Stomach (tissue), 9 donors: ENCODE results near the gene ESYT2. TPM values are rescaled to one million over a fixed set of nuclear protein-coding genes. Genes with fewer than 3 reads are reported as not detected.

Source experiments
- DNase-seq, 2 donors: peaks; one replicate each; pipeline versions ENCODE4 v3.0.0 to v3.0.0-alpha.2; 2013 to 2019
- H3K27ac ChIP-seq, 5 donors: fragments of 200-600 bp in 4 of 5; sonication (generic) in 4 of 5; one replicate each; pipeline ENCODE4 v1.5.1; 2013 to 2019; ENCODE audit warnings: mild to moderate bottlenecking in 1 of 5, moderate library complexity in 1 of 5
- H3K27me3 ChIP-seq, 3 donors: fragments of 200-600 bp; sonication (generic); one replicate each; pipeline ENCODE4 v1.5.1; 2017 to 2019; ENCODE audit warnings: mixed run types in 1 of 3
- H3K36me3 ChIP-seq, 4 donors: fragments of 200-600 bp; sonication (generic); 1 replicate in 3 of 4; 2 replicates in 1 of 4; pipeline ENCODE4 v1.5.1; 2016 to 2019
- H3K4me1 ChIP-seq, 4 donors: fragments of 200-600 bp; sonication (generic); one replicate each; pipeline ENCODE4 v1.5.1; 2016 to 2019
- H3K4me3 ChIP-seq, 4 donors: fragments of 200-600 bp; sonication (generic) in 3 of 4; one replicate each; pipeline ENCODE4 v1.5.1; 2016 to 2019; ENCODE audit warnings: mild to moderate bottlenecking in 1 of 4
- H3K9me3 ChIP-seq, 4 donors: fragments of 200-600 bp; sonication (generic); one replicate each; pipeline ENCODE4 v1.5.1; 2016 to 2019
- CTCF ChIP-seq, 7 experiments: fragments of 450-650 bp in 4 of 7; fragments of 200-600 bp in 3 of 7; sonication (generic) in 3 of 7; IDR thresholded peaks; one replicate each; pipeline ENCODE4 v1.5.1; 2016 to 2019; ENCODE audit warnings: antibody characterized with exemption in 7 of 7, control low read depth in 2 of 7, mild to moderate bottlenecking in 1 of 7
- EP300 ChIP-seq: sonication (generic); formaldehyde crosslinking; IDR thresholded peaks from one replicate; pipeline ENCODE4 v1.6.1; 2017; ENCODE audit warnings: antibody characterized with exemption
- POLR2A ChIP-seq, 4 donors: fragments of 450-650 bp; IDR thresholded peaks; one replicate each; pipeline ENCODE4 v1.6.1; 2016; ENCODE audit warnings: antibody characterized with exemption in 4 of 4, control low read depth in 2 of 4, mild to moderate bottlenecking in 1 of 4, moderate library complexity in 1 of 4
- POLR2AphosphoS5 ChIP-seq, 3 donors: sonication (generic); formaldehyde crosslinking; IDR thresholded peaks; one replicate each; pipeline ENCODE4 v1.6.1; 2016; ENCODE audit warnings: antibody characterized with exemption in 3 of 3
- WGBS, 5 donors: extraction: QIAGEN DNeasy Blood & Tissue Kit in 3 of 5; methylation state at CpG; one replicate each; pipeline versions ENCODE4 v1.1.5 to v1.1.7; 2013 to 2018; 5-methylcytosine and 5-hydroxymethylcytosine counted together
- intact Hi-C: fragments of 100-400 bp; cut with DNase I; formaldehyde crosslinking; loops from one replicate; pipeline ENCODE4 v1.15.1; 2023; ENCODE audit warnings: low total_unique reads
- polyA plus RNA-seq, 3 donors: library from polyadenylated mRNA; stranded (reverse); fragments of 200-250 nt; gene quantifications; one replicate each; pipeline ENCODE4 v1.2.3, GENCODE V29; 2013
- total RNA-seq, 5 donors: library from RNA; depleted of rRNA; stranded (reverse); fragments of >200 nt; gene quantifications; one replicate each; pipeline versions ENCODE4 v1.1.0 to v1.2.3, GENCODE V29; 2014 to 2016
- donor health status: healthy with polysubstance abuse.
- donor health status: Bipolar disorder and iron deficiency.
- donor health status: healthy.

Gene ESYT2
- total and polyA plus RNA-seq, 8 donors, result 7.6 to 137 (median 36.9) TPM

GRCh38 chr7:158796667-158797066 is 32.6 kb downstream of the ESYT2 start:
- Histone ChIP-seq H3K27me3 (no peaks in the 10 kb centered on the region), H3K4me3 (no peak overlapping the region), H3K36me3 (peaks cover 38 to 63% (median 61%) of the 10 kb centered on the region in 4 donors), H3K4me1 (peaks cover 0 to 27% (median 5%) of the 10 kb centered on the region in 4 donors), H3K27ac (no peak overlapping the region), H3K9me3 (no peaks in the 10 kb centered on the region)
- WGBS, 5 donors, result 77 to 84% (median 82%) methylated on average over 18 to 23 of the region's 23 CpGs
- intact Hi-C loops, result no loop called here
- no peak for DNase-seq
- TF ChIP-seq POLR2A (IDR thresholded peaks at IDR 0.05), result no peak
- TF ChIP-seq CTCF (IDR thresholded peaks at IDR 0.05), result no peak
- TF ChIP-seq EP300, result no peak
- no peak for TF ChIP-seq POLR2AphosphoS5 (IDR thresholded peaks at IDR 0.05)

- Histone ChIP-seq H3K9me3 (no peaks in the 10 kb centered on the region), H3K27me3 (no peaks in the 10 kb centered on the region), H3K36me3 (peaks cover 41 to 77% (median 75%) of the 10 kb centered on the region in 4 donors), H3K27ac (no peak overlapping the region), H3K4me1 (peaks cover 0 to 19% (median 2%) of the 10 kb centered on the region in 4 donors), H3K4me3 (no peak overlapping the region)
- DNase-seq, result no peak
- intact Hi-C loops, result no loop called here
- TF ChIP-seq EP300, result no peak
- TF ChIP-seq POLR2AphosphoS5 (IDR thresholded peaks at IDR 0.05), result no peak
- no peak for TF ChIP-seq POLR2A (IDR thresholded peaks at IDR 0.05)
- TF ChIP-seq CTCF (IDR thresholded peaks at IDR 0.05), result no peak
- 60 to 81% (median 69%) methylated on average over 4 of the region's 4 CpGs for WGBS, 5 donors
Observed at GRCh38 chr7:158795272-158795671, 34.0 kb downstream of the ESYT2 start.

GRCh38 chr7:158791107-158791506 is 38.2 kb downstream of the ESYT2 start:
- Histone ChIP-seq H3K9me3 (no peaks in the 10 kb centered on the region), H3K27me3 (no peaks in the 10 kb centered on the region), H3K4me1 (peaks cover 0 to 14% (median 2%) of the 10 kb centered on the region in 4 donors), H3K36me3 (peaks cover 28 to 92% (median 85%) of the 10 kb centered on the region in 4 donors), H3K4me3 (no peak overlapping the region), H3K27ac (no peak overlapping the region)
- 55 to 72% (median 58%) methylated on average over 10 of the region's 10 CpGs for WGBS, 5 donors
- peak in 1 of 2 donors; percentile 52 for DNase-seq
- peak in 1 of 3 donors; percentile 34 for TF ChIP-seq POLR2AphosphoS5 (IDR thresholded peaks at IDR 0.05)
- no peak for TF ChIP-seq POLR2A (IDR thresholded peaks at IDR 0.05)
- intact Hi-C loops, result no loop called here

GRCh38 chr7:158789842-158790241 is 39.5 kb downstream of the ESYT2 start:
- DNase-seq, result no peak
- intact Hi-C loops, result no loop called here
- peaks cover 0 to 6% (median under 1%) of the 10 kb centered on the region in 4 donors for H3K4me1 ChIP-seq
- no peaks in the 10 kb centered on the region for H3K27me3 ChIP-seq
- 88 to 96% (median 94%) methylated on average over 11 of the region's 11 CpGs for WGBS, 5 donors
- H3K4me3 ChIP-seq, result no peak overlapping the region
- H3K9me3 ChIP-seq, result no peaks in the 10 kb centered on the region
- H3K36me3 ChIP-seq, result peaks cover 19 to 79% (median 75%) of the 10 kb centered on the region in 4 donors
- H3K27ac ChIP-seq, result no peak overlapping the region
- TF ChIP-seq POLR2A (IDR thresholded peaks at IDR 0.05), result no peak
- TF ChIP-seq POLR2AphosphoS5 (IDR thresholded peaks at IDR 0.05), result no peak
- no peak for TF ChIP-seq CTCF (IDR thresholded peaks at IDR 0.05)
- TF ChIP-seq EP300, result no peak

- Histone ChIP-seq H3K9me3 (no peaks in the 10 kb centered on the region), H3K27ac (peak overlapping the region in 4 of 5 donors; percentile 61 to 83 (median 68)), H3K4me3 (no peak overlapping the region), H3K27me3 (no peaks in the 10 kb centered on the region), H3K4me1 (peaks cover 0 to 22% (median 13%) of the 10 kb centered on the region in 4 donors), H3K36me3 (peaks cover 12 to 75% (median 73%) of the 10 kb centered on the region in 4 donors)
- WGBS, 5 donors, result 81 to 94% (median 92%) methylated on average over 6 of the region's 6 CpGs
- TF ChIP-seq POLR2AphosphoS5 (IDR thresholded peaks at IDR 0.05) (no peak), EP300 (no peak), CTCF (IDR thresholded peaks at IDR 0.05) (no peak), POLR2A (IDR thresholded peaks at IDR 0.05) (no peak)
- intact Hi-C loops, result no loop called here
- no peak for DNase-seq
Observed at GRCh38 chr7:158786898-158787297, 42.4 kb downstream of the ESYT2 start.
